Astrocyte of the spinal cord (primary cell): ENCODE data around the gene LCP2.

ENCODE experiments used
- DNase-seq: peaks from one replicate; pipeline ENCODE4 v3.0.0; 2011; ENCODE audit warnings: low read depth, low spot score
- H3K4me3 ChIP-seq: 2 replicates; pipeline ENCODE4 v1.5.1; 2011; ENCODE audit warnings: low read depth, mild to moderate bottlenecking, low read length, moderate library complexity
- CTCF ChIP-seq: IDR thresholded peaks from 2 replicates; pipeline ENCODE4 v1.5.1; 2012; ENCODE audit warnings: low read depth, mild to moderate bottlenecking, low read length, inconsistent platforms
- in situ Hi-C: cut with HindIII; loops from 2 replicates; pipeline ENCODE4 v1.10.0; 2017; ENCODE audit warnings: low sequenced_read_pairs

LCP2 gene

GRCh38 chr5:170339780-170340167 lies 42.2 kb upstream of the LCP2 start:
- in situ Hi-C loops: no loop called here
- no peak for TF ChIP-seq CTCF
- H3K4me3 ChIP-seq: no peak overlapping the region
- no peak for DNase-seq

GRCh38 chr5:170338933-170339779 lies 41.6 kb upstream of the LCP2 start:
- no peak for DNase-seq
- H3K4me3 ChIP-seq: no peak overlapping the region
- in situ Hi-C loops: no loop called here
- TF ChIP-seq CTCF: no peak

- in situ Hi-C loops: no loop called here
- no peak for DNase-seq
- TF ChIP-seq CTCF: no peak
- no peak overlapping the region for H3K4me3 ChIP-seq
Measured at GRCh38 chr5:170338291-170338690, 40.7 kb upstream of the LCP2 start.

GRCh38 chr5:170337045-170337733 lies 39.6 kb upstream of the LCP2 start:
- TF ChIP-seq CTCF: no peak
- H3K4me3 ChIP-seq: no peak overlapping the region
- in situ Hi-C loops: no loop called here
- DNase-seq: no peak

GRCh38 chr5:170336065-170336464 lies 38.5 kb upstream of the LCP2 start:
- in situ Hi-C loops: no loop called here
- H3K4me3 ChIP-seq: no peak overlapping the region
- no peak for TF ChIP-seq CTCF
- DNase-seq: no peak

GRCh38 chr5:170334626-170335025 lies 37.0 kb upstream of the LCP2 start:
- TF ChIP-seq CTCF: no peak
- no peak for DNase-seq
- in situ Hi-C loops: no loop called here
- no peak overlapping the region for H3K4me3 ChIP-seq
